ENCODE measurements around the gene PECR.
"Not testable (repeated sequence)": the region's sequence is repeated elsewhere in the genome, so short reads cannot be mapped to it uniquely, and the experiment has no call there.

Gene PECR

DNA sequence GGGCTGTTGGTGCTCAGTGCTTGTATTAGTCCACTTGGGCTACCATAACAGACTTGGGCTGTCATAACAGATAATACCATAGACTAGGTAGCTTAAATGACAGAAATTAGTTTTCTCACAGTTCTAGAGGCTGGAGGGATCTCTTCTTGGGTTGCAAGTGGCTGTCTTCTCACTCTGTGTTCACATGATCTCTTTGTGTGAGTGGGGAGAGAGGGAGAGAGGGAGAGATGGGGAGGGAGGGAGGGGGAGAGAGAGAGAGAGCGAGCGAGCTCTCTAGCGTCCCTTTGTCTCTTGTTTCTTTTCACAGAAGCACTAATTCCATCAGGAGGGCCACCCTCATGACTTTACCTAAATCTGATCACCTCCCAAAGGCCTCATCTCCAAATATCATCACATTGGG, 23.1 kb upstream of the PECR start:
- DNase-seq (ENCODE audit: low read depth in 2 of 2) = no peak

DNA sequence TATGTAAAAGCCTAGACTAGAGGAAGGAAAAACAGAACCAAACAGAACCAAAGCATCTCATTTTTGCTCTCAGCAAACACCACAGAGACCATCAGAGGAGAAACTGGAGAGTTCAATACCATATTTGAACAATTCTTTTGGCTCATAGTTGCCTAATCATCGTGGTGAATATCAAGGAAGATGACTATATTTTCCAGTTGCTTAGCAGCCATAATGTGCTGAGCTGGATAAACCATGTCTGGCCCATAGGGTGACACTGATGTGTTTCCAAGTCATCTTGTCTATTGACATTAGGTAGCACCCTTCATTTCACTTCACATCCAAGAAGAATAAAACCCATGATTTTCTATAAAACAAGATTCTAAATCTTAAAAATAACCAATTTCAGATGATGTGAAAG, 21.6 kb upstream of the PECR start:
- no peak for DNase-seq (ENCODE audit: low read depth in 2 of 2)

- no peak for DNase-seq (ENCODE audit: low read depth in 2 of 2)
These were observed 19.5 kb upstream of the PECR start for GRCh38 chr2:216101109-216101508.

- no peak for DNase-seq (ENCODE audit: low read depth in 2 of 2)
These were observed 17.1 kb upstream of the PECR start for GRCh38 chr2:216098421-216099334.

- no peak for DNase-seq (ENCODE audit: low read depth in 2 of 2)
These were observed 13.1 kb upstream of the PECR start for GRCh38 chr2:216094701-216095100.

GRCh38 chr2:216092646-216093045, 11.0 kb upstream of the PECR start:
- no peak for DNase-seq (ENCODE audit: low read depth in 2 of 2)

- DNase-seq (ENCODE audit: low read depth in 2 of 2) = no peak
These were observed 8.8 kb upstream of the PECR start for GRCh38 chr2:216090369-216090786.

- DNase-seq (ENCODE audit: low read depth in 2 of 2) = no peak
These were observed 4.7 kb upstream of the PECR start for GRCh38 chr2:216086207-216086893.

DNA sequence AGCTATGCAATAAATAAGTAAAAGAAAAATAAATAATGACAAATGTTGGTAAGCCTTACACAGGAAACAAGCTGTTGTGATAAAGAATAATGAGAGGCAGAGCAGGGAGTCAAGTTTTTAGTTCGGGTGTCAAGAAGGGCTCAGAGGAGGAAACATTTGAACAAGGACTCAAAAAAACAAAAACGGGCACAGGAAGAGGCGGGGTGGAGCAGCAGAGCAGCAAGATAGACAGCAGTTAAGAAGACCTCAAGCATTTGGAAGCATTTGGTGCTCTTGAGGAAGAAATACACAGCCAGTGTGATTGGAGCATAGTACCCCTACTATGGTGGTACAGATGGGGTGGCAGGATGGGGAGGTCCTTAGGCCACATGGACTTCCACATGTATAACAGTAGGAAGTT, 2.9 kb upstream of the PECR start:
- no peak for DNase-seq (ENCODE audit: low read depth in 2 of 2)

GRCh38 chr2:216083464-216084281, 2.1 kb upstream of the PECR start:
- DNase-seq (ENCODE audit: low read depth in 2 of 2) = peak; percentile 9 to 12

GRCh38 chr2:216082805-216083204, 1.2 kb upstream of the PECR start:
- DNase-seq (ENCODE audit: low read depth in 2 of 2) = no peak

DNA sequence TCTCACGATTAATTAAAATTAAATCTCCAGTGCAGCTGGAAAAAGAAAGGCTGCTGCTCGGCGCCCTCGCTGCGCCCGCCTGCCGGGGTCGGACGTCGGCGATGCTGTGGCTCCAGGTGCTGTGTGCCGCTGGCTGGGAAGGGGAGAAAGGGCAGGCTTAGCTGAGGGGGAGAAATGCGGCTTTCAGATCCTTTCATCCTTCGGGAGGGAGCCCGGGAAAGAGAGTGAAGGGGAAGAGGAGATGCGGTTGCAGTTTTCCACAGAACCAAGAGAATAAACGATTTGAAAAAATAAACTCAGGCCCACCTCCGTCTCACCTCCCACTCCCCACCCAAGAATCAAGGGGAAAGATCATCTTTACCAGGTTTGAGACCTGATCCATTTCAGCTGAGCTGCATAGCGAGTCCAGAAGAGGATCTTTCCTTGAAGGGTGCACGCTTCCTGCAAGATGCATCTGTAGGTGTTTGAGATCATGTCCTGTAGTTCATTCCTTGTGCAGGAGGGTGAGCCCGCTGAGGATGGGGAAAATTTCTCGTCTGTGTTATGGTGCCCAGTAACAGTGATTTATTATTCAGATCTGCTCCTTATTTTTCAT, 605 bp upstream of the PECR start:
- DNase-seq (ENCODE audit: low read depth in 2 of 2) = no peak

DNA sequence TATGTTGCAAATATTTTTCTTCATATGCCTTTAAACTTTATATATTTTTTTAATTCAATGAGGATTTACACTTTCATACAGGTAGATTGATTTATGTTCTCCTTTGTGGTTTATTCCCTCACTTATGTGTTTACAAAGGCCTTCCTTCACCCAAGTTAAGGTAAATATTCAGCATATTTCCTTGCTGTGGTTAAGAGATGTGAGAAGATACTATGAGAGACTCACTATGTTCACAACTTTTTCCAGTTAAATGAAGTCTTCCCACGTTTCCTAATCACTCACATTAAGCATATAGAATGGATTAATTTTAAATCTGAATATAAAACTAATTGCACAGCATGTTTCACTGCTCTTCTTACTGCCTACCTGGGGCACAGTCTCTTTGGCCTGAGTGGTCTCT, 597 bp downstream of the PECR start:
- DNase-seq (ENCODE audit: low read depth in 2 of 2) = no peak

DNA sequence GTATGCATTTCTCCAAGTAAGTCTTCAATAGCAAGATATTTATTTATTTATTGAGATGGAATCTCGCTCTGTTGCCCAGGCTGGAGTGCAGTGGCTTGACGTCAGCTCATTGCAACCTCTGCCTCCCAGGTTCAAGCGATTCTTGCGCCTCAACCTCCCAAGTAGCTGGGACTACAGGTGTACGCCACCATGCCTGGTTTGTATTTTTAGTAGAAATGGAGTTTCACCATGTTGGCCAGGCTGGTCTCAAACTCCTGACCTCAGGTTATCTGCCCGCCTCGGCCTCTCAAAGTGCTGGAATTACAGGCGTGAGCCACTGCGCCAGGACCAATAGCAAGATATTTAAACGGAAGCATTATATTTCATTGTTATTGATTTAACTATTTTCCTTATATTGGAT, 1.6 kb downstream of the PECR start:
- not testable (repeated sequence) for DNase-seq (ENCODE audit: low read depth in 2 of 2)

GRCh38 chr2:216078776-216079175, 2.8 kb downstream of the PECR start:
- DNase-seq (ENCODE audit: low read depth in 2 of 2) = no peak

DNA sequence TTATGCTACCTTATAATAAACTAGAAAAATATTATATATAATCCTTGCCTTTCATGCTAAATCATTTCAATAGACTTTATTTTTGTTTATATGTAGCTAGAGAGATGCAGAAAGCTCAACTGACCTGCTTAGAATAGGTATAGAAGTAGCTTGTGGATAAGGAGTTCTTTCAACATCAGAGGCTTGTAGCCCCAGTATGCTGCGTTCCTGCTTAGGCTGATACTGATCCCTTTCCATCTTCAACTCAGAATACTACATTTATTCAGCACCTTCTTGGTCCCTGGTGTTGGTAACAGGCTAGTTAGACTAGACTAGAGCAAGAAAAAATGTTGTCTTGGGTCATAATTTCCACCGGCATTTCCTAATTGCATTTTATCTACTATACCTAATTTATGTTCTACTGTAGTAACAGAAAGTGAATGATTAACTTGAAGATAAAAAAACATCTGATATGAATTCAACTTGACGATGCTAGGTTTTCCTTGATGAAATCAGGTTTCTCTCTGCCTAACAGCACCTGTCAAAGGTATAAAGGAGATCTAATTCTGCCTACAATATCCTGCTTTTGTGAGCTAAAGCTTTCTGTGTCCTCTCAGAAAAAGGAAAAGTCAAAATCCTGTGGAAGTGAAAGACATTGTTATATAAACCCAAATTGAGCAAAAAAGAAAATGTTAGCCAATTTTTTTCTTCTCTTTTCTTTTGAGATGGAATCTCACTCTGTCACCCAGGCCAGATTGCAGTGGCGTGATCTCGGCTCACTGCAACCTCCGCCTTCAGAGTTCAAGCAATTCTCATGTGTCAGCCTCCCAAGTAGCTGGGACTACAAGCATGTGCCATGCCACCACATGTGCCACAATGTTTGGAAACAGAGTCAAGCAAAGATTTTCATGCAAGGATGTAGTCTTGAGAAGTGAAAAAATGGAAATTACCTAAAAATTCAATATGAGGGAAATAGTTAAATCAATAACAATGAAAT, 5.8 kb downstream of the PECR start:
- DNase-seq (ENCODE audit: low read depth in 2 of 2) = no peak

DNA sequence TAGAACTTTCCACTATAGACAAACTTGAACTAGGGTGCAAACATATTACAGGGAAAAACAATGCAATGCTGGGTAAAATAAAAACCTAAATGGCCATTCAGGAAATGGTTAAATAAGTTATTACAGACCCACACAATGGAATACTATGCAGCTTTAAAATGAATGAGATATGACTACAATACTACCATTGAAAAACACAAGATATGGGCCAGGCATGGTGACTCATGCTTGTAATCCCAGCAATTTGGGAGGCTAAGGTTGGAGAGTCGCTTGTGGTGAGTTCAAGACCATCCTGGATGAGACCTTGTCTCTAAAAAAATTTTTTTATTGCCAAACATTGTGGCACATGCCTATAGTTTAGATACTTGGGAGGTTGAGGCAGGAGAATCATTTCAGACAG, 6.8 kb downstream of the PECR start:
- DNase-seq (ENCODE audit: low read depth in 2 of 2) = no peak

DNA sequence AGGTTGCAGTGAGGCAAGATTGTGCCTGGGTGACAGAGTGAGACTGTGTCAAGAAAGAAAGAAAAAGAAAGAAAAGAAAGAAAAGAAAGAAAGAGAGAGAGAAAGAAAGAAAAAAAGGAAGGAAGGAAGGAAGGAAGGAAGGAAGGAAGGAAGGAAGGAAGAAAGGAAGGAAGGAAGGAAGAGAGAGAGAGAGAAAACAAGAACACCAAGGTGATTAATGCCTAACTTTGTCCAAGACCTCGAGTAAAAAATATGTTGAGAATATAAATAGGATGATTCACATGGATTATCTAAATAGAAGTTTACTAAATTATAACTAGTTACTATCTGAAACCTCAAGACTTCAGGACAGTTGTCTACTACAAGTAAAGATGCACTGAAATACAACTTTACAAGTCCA, 7.2 kb downstream of the PECR start:
- DNase-seq (ENCODE audit: low read depth in 2 of 2) = no peak

DNA sequence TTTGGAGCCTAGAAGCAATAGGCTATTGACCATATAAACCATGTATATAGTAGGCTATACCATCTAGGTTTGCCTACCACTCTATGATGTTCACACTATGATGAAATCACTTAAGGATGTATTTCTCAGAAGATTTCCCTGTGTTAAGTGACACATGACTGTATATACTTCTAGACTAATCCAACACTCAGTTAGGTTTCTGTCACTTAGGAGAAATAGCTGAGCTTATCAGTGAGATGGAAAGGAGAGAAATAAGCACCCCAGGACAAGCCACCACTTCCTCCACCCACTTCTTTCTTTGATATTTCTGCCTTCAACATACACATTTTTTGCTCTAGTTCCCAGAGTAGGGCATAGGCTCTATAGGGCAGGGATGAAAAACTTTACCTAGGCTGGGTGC, 7.8 kb downstream of the PECR start:
- no peak for DNase-seq (ENCODE audit: low read depth in 2 of 2)

GRCh38 chr2:216072473-216072872, 9.1 kb downstream of the PECR start:
- no peak for DNase-seq (ENCODE audit: low read depth in 2 of 2)

Data from fibroblast of skin of left quadriceps (primary cell).